Fibroblast of lung (primary cell): ENCODE data around the gene FBXO3. TPM values are rescaled to one million over a fixed set of nuclear protein-coding genes. Genes with fewer than 3 reads are reported as not detected.

Experiments
- DNase-seq, 2 donors: peaks; one replicate each; pipeline versions ENCODE4 v3.0.0 to v3.0.0-alpha.2; 2010; ENCODE audit warnings: low read depth in 2 of 2
- H2AFZ ChIP-seq: 2 replicates; pipeline ENCODE4 v1.5.1; 2012; ENCODE audit warnings: low read length, control low read depth, inconsistent platforms
- H3K27ac ChIP-seq: 2 replicates; pipeline ENCODE4 v1.5.1; 2011; ENCODE audit warnings: low read length, control low read depth; ENCODE audit not compliant: insufficient read depth
- H3K27me3 ChIP-seq: 2 replicates; pipeline ENCODE4 v1.5.1; 2011; ENCODE audit warnings: mild to moderate bottlenecking, low read length; ENCODE audit not compliant: control insufficient read depth, insufficient read depth
- H3K36me3 ChIP-seq: 2 replicates; pipeline ENCODE4 v1.5.1; 2011; ENCODE audit warnings: low read length; ENCODE audit not compliant: control insufficient read depth, insufficient read depth
- H3K4me1 ChIP-seq: 2 replicates; pipeline ENCODE4 v1.5.1; 2011; ENCODE audit warnings: low read length; ENCODE audit not compliant: control insufficient read depth, insufficient read depth; ENCODE audit errors: extremely low read depth
- H3K4me2 ChIP-seq: 2 replicates; pipeline ENCODE4 v1.5.1; 2011; ENCODE audit warnings: low read length, control low read depth; ENCODE audit not compliant: insufficient read depth; ENCODE audit errors: extremely low read depth
- H3K4me3 ChIP-seq, 4 experiments: fragments of 200-600 bp in 1 of 4; sonication (generic) in 1 of 4; replicated peaks in 1 of 4; 2 replicates each; pipeline ENCODE4 v1.5.1; 2011 to 2016; ENCODE audit warnings: low read length in 4 of 4, low read depth in 3 of 4, mild to moderate bottlenecking in 3 of 4, control low read depth in 2 of 4, inconsistent platforms in 1 of 4, mixed read lengths in 1 of 4; ENCODE audit not compliant: insufficient read depth in 1 of 4; ENCODE audit errors: control extremely low read depth in 1 of 4
- H3K79me2 ChIP-seq: 2 replicates; pipeline ENCODE4 v1.5.1; 2012; ENCODE audit warnings: mild to moderate bottlenecking, low read length, inconsistent platforms; ENCODE audit not compliant: control insufficient read depth, insufficient read depth
- H3K9ac ChIP-seq: 2 replicates; pipeline ENCODE4 v1.5.1; 2011; ENCODE audit warnings: mild to moderate bottlenecking, low read length, control low read depth; ENCODE audit not compliant: insufficient read depth
- H3K9me3 ChIP-seq: 2 replicates; pipeline ENCODE4 v1.5.1; 2012; ENCODE audit warnings: low read depth, low read length; ENCODE audit not compliant: control insufficient read depth, insufficient read depth
- H4K20me1 ChIP-seq: 2 replicates; pipeline ENCODE4 v1.5.1; 2011; ENCODE audit warnings: low read length; ENCODE audit not compliant: control insufficient read depth, insufficient read depth; ENCODE audit errors: extremely low read depth
- CTCF ChIP-seq, 2 donors: IDR thresholded peaks in 1 of 2; conservative IDR thresholded peaks in 1 of 2; 1 replicate in 1 of 2; 2 replicates in 1 of 2; pipeline ENCODE4 v1.5.1; 2011 to 2012; ENCODE audit warnings: low read length in 2 of 2, control low read depth in 1 of 2, inconsistent platforms in 1 of 2, low read depth in 1 of 2, mild to moderate bottlenecking in 1 of 2
- EZH2 ChIP-seq: IDR thresholded peaks from 2 replicates; pipeline ENCODE4 v1.5.1; 2012; ENCODE audit warnings: low read length, control low read depth, mild to moderate bottlenecking; ENCODE audit errors: missing control alignments
- polyA plus RNA-seq, 2 donors: library from polyadenylated mRNA; depleted of rRNA in 1 of 2; stranded (reverse) in 1 of 2; unstranded in 1 of 2; fragments of >200 nt; gene quantifications; 2 replicates each; pipeline ENCODE4 v1.2.1, GENCODE V29; 2011 to 2012; ENCODE audit warnings: missing spikeins in 1 of 2
- total RNA-seq: library from RNA; depleted of rRNA; stranded (reverse); fragments of >200 nt; gene quantifications from 2 replicates; pipeline ENCODE4 v1.2.1, GENCODE V29; 2014

FBXO3 gene
- total and polyA plus RNA-seq, 2 donors (not counting 1 experiment from before 2014, with no cell fraction given): 28.7 to 46.2 TPM

GRCh38 chr11:33761471-33761870, 12.8 kb downstream of the FBXO3 start:
- Histone ChIP-seq H2AFZ (no peak overlapping the region), H3K4me1 (no peaks in the 10 kb centered on the region), H4K20me1 (no peaks in the 10 kb centered on the region), H3K4me2 (no peak overlapping the region), H3K4me3 (no peak overlapping the region), H3K27me3 (no peaks in the 10 kb centered on the region), H3K27ac (no peak overlapping the region), H3K79me2 (no peaks in the 10 kb centered on the region), H3K36me3 (no peaks in the 10 kb centered on the region), H3K9me3 (no peaks in the 10 kb centered on the region), H3K9ac (no peak overlapping the region)
- TF ChIP-seq EZH2 (no peak), CTCF (conservative IDR thresholded peaks at IDR 0.05 in 1 of 2, IDR thresholded peaks at IDR 0.05 in 1 of 2; ENCODE audit: low read depth in 1 of 2, low read length in 2 of 2) (no peak)
- no peak for DNase-seq

- peak; percentile 66 to 85 for DNase-seq
- H3K4me3 ChIP-seq: no peak overlapping the region
- no peaks in the 10 kb centered on the region for H4K20me1 ChIP-seq
- no peak overlapping the region for H3K4me2 ChIP-seq
- no peaks in the 10 kb centered on the region for H3K9me3 ChIP-seq
- TF ChIP-seq CTCF (conservative IDR thresholded peaks at IDR 0.05 in 1 of 2, IDR thresholded peaks at IDR 0.05 in 1 of 2; ENCODE audit: low read depth in 1 of 2, low read length in 2 of 2): no peak
- no peak for TF ChIP-seq EZH2
- no peak overlapping the region for H3K27ac ChIP-seq
- no peak overlapping the region for H3K9ac ChIP-seq
- H3K4me1 ChIP-seq: no peaks in the 10 kb centered on the region
- no peaks in the 10 kb centered on the region for H3K27me3 ChIP-seq
- H3K36me3 ChIP-seq: peaks cover 2% of the 10 kb centered on the region
- H2AFZ ChIP-seq: no peak overlapping the region
- H3K79me2 ChIP-seq: no peaks in the 10 kb centered on the region
Observed at GRCh38 chr11:33753304-33753967, 20.9 kb downstream of the FBXO3 start.

GRCh38 chr11:33751878-33752277, 22.4 kb downstream of the FBXO3 start:
- no peak for TF ChIP-seq EZH2
- no peak for DNase-seq

More at GRCh38 chr11:33751878-33752277, 22.4 kb downstream of the FBXO3 start:
- Histone ChIP-seq H2AFZ (no peak overlapping the region), H3K4me3 (no peak overlapping the region), H3K9ac (no peak overlapping the region), H3K4me1 (peaks cover 3% of the 10 kb centered on the region), H3K9me3 (no peaks in the 10 kb centered on the region), H3K27ac (no peak overlapping the region), H3K79me2 (no peaks in the 10 kb centered on the region), H3K4me2 (no peak overlapping the region), H3K36me3 (peaks cover 2% of the 10 kb centered on the region), H3K27me3 (no peaks in the 10 kb centered on the region), H4K20me1 (no peaks in the 10 kb centered on the region)
